Lower leg skin (tissue), 3 donors: ENCODE measurements around the gene NRM.

Experiments used
- POLR2A ChIP-seq, 2 donors: fragments of 450-650 bp; IDR thresholded peaks; one replicate each; pipeline ENCODE4 v1.6.1; 2016 to 2017; ENCODE audit warnings: antibody characterized with exemption in 2 of 2, mild to moderate bottlenecking in 1 of 2, moderate library complexity in 1 of 2
- TF ChIP-seq, protein P1 (sequence below), 3 donors: fragments of 450-650 bp; IDR thresholded peaks; one replicate each; pipeline ENCODE4 v1.5.1; 2016; ENCODE audit warnings: antibody characterized with exemption in 3 of 3, mild to moderate bottlenecking in 3 of 3, moderate library complexity in 2 of 3

- TF ChIP-seq, protein P1, sequence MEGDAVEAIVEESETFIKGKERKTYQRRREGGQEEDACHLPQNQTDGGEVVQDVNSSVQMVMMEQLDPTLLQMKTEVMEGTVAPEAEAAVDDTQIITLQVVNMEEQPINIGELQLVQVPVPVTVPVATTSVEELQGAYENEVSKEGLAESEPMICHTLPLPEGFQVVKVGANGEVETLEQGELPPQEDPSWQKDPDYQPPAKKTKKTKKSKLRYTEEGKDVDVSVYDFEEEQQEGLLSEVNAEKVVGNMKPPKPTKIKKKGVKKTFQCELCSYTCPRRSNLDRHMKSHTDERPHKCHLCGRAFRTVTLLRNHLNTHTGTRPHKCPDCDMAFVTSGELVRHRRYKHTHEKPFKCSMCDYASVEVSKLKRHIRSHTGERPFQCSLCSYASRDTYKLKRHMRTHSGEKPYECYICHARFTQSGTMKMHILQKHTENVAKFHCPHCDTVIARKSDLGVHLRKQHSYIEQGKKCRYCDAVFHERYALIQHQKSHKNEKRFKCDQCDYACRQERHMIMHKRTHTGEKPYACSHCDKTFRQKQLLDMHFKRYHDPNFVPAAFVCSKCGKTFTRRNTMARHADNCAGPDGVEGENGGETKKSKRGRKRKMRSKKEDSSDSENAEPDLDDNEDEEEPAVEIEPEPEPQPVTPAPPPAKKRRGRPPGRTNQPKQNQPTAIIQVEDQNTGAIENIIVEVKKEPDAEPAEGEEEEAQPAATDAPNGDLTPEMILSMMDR (IDR thresholded peaks at IDR 0.05): no peak
- TF ChIP-seq POLR2A (IDR thresholded peaks at IDR 0.05): no peak
These were observed 5.4 kb downstream of the NRM start for GRCh38 chr6:30685157-30686008.
